ENCODE measurements around the gene RASSF4. TPM values are rescaled to one million over a fixed set of nuclear protein-coding genes. Genes with fewer than 3 reads are reported as not detected.

The RASSF4 gene
- total and polyA plus RNA-seq, 9 of the 15 experiments (the other 6 are each of a cell fraction or from before 2014, with no cell fraction given): 0.01 to 0.62 (median 0.11) TPM; not detected in 3

DNA sequence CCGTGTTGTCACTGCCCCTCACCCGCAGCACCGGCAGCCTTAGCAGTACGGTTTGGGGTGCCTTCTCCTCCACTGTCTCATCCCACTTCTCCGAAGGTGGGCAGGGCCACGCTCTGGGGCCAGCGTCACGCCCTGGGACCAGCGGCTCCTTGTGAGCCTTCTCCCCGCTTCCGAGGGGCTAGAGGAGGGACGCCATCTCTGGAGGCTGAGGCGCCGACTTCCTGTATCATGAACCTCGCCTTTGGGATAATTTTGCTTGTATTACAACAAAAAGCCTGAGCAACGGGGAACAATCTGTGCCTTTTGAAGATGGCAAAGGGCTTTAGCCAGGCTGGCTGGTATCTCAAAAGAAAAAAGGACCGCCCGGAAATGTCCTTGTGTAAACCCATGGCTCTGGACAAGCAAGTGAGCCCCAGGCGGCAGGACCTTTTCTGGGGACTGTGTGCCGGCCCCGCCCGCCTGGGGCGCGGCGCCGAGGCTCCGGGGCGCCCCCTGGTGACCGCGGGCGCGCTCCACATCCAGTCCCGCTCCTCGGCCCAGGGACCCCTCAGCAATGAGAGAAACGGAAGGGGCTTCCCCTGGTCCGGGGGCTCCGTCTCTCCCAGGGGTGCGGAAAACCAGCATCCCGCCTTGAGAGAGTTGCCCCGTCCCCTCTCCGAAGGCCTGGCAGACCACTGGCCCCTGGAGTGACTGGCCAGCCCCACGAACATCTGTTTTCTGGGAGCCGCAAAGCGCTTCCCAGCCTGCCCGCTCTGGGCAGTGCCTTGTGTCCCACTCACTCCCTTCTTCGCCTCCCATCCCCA, 15.2 kb downstream of the RASSF4 start (continued):
- no peak for TF ChIP-seq KLF1 (tag; IDR thresholded peaks at IDR 0.05)
- no peak for TF ChIP-seq PHTF2 (CRISPR knock-in tag; IDR thresholded peaks at IDR 0.05)
- no peak for TF ChIP-seq ZC3H8 (IDR thresholded peaks at IDR 0.05)
- TF ChIP-seq NR1H2 (CRISPR knock-in tag; IDR thresholded peaks at IDR 0.05): no peak
- peak; percentile 65 for TF ChIP-seq ELF1 (tag; IDR thresholded peaks at IDR 0.05)
- no peak for TF ChIP-seq PML (IDR thresholded peaks at IDR 0.05; ENCODE audit: low read length)
- no peak for TF ChIP-seq PURB (CRISPR knock-in tag; IDR thresholded peaks at IDR 0.05; ENCODE audit: low read depth)
- TF ChIP-seq BRF2 (IDR thresholded peaks at IDR 0.05; ENCODE audit: borderline replicate concordance, insufficient read depth, insufficient read length): no peak
- TF ChIP-seq, protein P1, sequence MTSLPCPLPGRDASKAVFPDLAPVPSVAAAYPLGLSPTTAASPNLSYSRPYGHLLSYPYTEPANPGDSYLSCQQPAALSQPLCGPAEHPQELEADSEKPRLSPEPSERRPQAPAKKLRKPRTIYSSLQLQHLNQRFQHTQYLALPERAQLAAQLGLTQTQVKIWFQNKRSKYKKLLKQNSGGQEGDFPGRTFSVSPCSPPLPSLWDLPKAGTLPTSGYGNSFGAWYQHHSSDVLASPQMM (CRISPR knock-in tag; IDR thresholded peaks at IDR 0.05): no peak
- no peak for TF ChIP-seq EZH2 (IDR thresholded peaks at IDR 0.05; ENCODE audit: borderline replicate concordance, low read depth, low read length)
- TF ChIP-seq ZBTB1 (CRISPR knock-in tag; IDR thresholded peaks at IDR 0.05; ENCODE audit: borderline replicate concordance, low read depth): no peak
- peak; percentile 40 for TF ChIP-seq POLR2B (IDR thresholded peaks at IDR 0.05; ENCODE audit: low read depth, partially characterized antibody)
- no peak for TF ChIP-seq TARDBP (IDR thresholded peaks at IDR 0.05)
- no peak for TF ChIP-seq MECOM (CRISPR knock-in tag; IDR thresholded peaks at IDR 0.05)
- no peak for TF ChIP-seq RBM22 (IDR thresholded peaks at IDR 0.05; ENCODE audit: low read depth, low read length, poor library complexity, severe bottlenecking)
- TF ChIP-seq ZNF75A (CRISPR knock-in tag; IDR thresholded peaks at IDR 0.05): no peak
- TF ChIP-seq ZNF175 (CRISPR knock-in tag; IDR thresholded peaks at IDR 0.05; ENCODE audit: low read depth): peak; percentile 67; the same call in 1 of the 2 replicates
- TF ChIP-seq, protein P2, sequence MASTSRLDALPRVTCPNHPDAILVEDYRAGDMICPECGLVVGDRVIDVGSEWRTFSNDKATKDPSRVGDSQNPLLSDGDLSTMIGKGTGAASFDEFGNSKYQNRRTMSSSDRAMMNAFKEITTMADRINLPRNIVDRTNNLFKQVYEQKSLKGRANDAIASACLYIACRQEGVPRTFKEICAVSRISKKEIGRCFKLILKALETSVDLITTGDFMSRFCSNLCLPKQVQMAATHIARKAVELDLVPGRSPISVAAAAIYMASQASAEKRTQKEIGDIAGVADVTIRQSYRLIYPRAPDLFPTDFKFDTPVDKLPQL (IDR thresholded peaks at IDR 0.05; ENCODE audit: extremely low read depth, insufficient read length): no peak
